ENCODE results near the gene VDAC1. TPM values are rescaled to one million over a fixed set of nuclear protein-coding genes. Genes with fewer than 3 reads are reported as not detected.
"Not testable (repeated sequence)": the region's sequence is repeated elsewhere in the genome, so short reads cannot be mapped to it uniquely, and the experiment has no call there.

Gene VDAC1
- total RNA-seq, 1 donor from 2014 or later: 112 TPM

DNA sequence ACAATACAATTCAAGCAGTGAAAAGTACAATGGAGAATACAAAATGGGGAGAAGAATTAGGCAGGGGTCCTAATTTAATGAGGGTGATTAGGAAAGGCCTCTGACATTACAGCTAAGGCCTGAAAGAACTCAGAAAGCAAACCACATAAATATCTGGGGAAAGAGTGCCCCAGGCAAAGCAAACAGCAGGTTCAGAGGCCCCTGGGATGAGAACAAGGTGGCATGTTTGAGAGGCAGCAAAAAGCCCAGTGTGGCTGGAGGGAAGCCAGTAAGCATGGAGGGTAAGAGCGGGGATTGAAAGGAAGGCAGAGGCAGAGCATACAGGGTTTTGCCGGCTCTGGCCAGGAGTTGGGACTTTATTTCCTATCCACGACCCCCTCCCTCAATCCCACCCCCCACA lies 33.4 kb upstream of the VDAC1 start:
- intact Hi-C loops (cut with DNase I): no loop called here
- H3K27me3 ChIP-seq: no peaks in the 10 kb centered on the region
- no peaks in the 10 kb centered on the region for H3K9me3 ChIP-seq
- no peak for TF ChIP-seq CTCF (IDR thresholded peaks at IDR 0.05)
- DNase-seq: no peak
- H3K4me1 ChIP-seq: no peaks in the 10 kb centered on the region
- no peak overlapping the region for H3K4me3 ChIP-seq
- ATAC-seq: no peak
- H3K36me3 ChIP-seq: no peaks in the 10 kb centered on the region
- H3K27ac ChIP-seq: no peak overlapping the region

DNA sequence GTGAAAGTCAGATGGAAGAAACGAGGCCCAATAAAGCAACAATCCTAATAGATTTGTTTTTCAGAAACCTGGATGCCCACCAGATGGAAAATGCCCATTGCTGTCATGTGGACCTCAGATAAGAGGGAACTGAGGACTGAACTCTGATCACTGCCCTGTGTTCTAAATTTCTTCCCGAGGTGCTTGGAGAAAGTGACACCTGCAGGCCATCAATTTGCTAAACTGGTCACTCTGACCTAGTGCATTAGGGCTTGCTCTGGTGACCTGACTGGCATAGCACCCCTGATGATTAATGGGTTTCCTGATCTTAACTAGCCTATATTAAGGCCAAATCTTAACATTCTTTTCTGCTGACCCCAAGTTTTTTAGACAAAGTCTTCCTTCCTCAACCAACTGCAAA lies 32.4 kb upstream of the VDAC1 start:
- H3K27ac ChIP-seq: no peak overlapping the region
- H3K4me3 ChIP-seq: no peak overlapping the region
- no peaks in the 10 kb centered on the region for H3K4me1 ChIP-seq
- no peaks in the 10 kb centered on the region for H3K9me3 ChIP-seq
- intact Hi-C loops (cut with DNase I): no loop called here
- ATAC-seq: no peak
- TF ChIP-seq CTCF (IDR thresholded peaks at IDR 0.05): no peak
- DNase-seq: no peak
- H3K36me3 ChIP-seq: no peaks in the 10 kb centered on the region
- no peaks in the 10 kb centered on the region for H3K27me3 ChIP-seq

DNA sequence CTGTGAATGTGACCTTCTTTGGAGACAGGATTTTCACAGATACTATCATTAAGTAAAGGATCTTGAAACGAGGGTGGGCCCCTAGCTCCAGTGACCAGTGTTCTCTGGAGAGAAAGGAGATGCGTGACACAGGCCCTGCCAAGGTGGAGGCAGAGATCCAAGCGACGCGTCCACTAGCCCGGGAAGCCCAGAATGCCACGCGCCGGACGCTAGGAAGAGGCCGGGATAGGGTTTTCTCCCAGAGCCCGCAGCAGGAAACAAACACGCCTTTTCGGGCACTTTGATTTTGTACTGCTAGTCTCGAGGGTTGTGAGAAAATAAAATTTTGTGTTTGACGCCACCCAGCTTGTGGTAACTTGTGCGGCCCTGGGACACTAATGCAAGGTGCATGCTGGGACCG lies 29.6 kb upstream of the VDAC1 start:
- no peak for ATAC-seq
- H3K27me3 ChIP-seq: no peaks in the 10 kb centered on the region
- no peak overlapping the region for H3K4me3 ChIP-seq
- H3K9me3 ChIP-seq: no peaks in the 10 kb centered on the region
- H3K4me1 ChIP-seq: no peaks in the 10 kb centered on the region
- DNase-seq: no peak
- H3K27ac ChIP-seq: no peak overlapping the region
- no peaks in the 10 kb centered on the region for H3K36me3 ChIP-seq
- intact Hi-C loops (cut with DNase I): no loop called here
- no peak for TF ChIP-seq CTCF (IDR thresholded peaks at IDR 0.05)

DNA sequence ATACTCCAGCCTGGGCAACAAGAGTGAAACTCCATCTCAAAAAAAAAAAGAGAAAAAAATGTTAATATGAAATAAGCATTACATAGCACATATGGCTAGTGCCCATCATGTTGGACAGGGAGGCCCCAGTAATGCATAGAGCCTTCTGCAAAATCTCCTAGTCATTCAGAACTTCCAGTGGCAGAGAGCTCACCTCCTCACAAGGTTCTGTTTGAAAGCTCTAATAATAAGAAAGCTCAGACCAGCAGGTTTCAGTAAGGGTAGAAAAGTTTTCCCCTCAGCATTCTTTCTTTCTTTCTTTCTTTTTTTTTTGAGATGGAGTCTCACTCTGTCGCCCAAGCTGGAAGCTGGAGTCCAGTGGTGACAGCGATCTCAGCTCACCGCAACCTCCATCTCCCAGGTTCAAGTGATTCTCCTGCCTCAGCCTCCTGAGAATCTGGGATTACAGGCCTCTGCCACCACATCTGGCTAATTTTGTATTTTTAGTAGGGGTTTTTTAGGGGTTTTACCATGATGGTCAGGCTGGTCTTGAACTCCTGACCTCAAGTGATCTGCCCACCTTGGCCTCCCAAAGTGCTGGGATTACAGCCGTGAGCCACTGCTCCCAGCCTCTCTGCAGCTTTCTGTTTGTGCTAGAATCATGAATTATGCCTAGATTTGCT lies 25.7 kb upstream of the VDAC1 start:
- H3K4me3 ChIP-seq; H3K9me3 ChIP-seq; H3K27ac ChIP-seq; H3K36me3 ChIP-seq; intact Hi-C loops (cut with DNase I); DNase-seq; H3K4me1 ChIP-seq; H3K27me3 ChIP-seq; ATAC-seq: not testable (repeated sequence)

DNA sequence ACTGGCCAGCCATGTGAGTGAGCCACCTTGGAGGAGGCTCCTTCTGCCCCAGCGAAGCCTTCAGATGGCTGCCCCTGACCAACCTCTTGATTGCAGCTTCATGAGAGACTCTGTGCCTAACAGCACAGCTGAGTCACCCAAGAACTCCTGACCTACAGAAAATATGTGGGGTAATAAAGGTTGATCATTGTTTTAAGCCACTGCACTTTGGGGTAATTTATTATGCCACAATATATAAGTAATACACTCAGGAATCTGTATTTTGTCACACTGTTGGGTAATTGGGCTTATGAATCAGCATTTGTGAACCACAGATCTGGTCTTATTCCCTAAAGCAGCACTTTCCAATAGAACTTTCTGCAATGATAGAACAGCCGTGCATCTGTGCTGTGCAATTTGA lies 24.4 kb upstream of the VDAC1 start:
- intact Hi-C loops (cut with DNase I): no loop called here
- Histone ChIP-seq H3K27me3 (no peaks in the 10 kb centered on the region), H3K36me3 (no peaks in the 10 kb centered on the region), H3K4me1 (no peaks in the 10 kb centered on the region), H3K9me3 (no peaks in the 10 kb centered on the region), H3K27ac (no peak overlapping the region), H3K4me3 (no peak overlapping the region)
- no peak for ATAC-seq
- no peak for DNase-seq
- TF ChIP-seq CTCF (IDR thresholded peaks at IDR 0.05): no peak

DNA sequence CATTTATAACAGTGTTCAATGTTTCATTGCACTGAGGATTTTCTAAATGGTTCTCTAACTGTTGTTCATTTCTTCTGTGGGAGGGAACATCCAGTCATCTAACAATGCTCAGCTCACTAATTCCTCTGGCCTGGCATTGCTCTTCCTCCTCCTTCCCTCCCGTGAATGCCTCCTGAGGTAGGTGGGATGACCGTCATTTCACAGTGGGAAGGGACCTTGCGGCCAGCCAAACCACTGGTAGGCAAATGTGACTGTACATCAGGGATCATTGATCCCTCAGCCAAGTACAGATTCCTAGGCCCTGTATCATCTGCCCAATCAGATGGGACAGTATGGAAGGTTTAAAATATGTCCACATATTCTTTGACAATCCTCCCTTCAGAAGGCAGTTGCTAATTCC lies 23.7 kb upstream of the VDAC1 start:
- no peaks in the 10 kb centered on the region for H3K4me1 ChIP-seq
- no peak for ATAC-seq
- TF ChIP-seq CTCF (IDR thresholded peaks at IDR 0.05): no peak
- H3K27ac ChIP-seq: no peak overlapping the region
- no peaks in the 10 kb centered on the region for H3K36me3 ChIP-seq
- H3K4me3 ChIP-seq: no peak overlapping the region
- no peaks in the 10 kb centered on the region for H3K9me3 ChIP-seq
- intact Hi-C loops (cut with DNase I): no loop called here
- no peak for DNase-seq
- H3K27me3 ChIP-seq: no peaks in the 10 kb centered on the region
